ENCODE data around the gene ABCA8.

- TF ChIP-seq CTCF (IDR thresholded peaks at IDR 0.05) = no peak
- no peak for TF ChIP-seq POLR2A (IDR thresholded peaks at IDR 0.05)
These were observed 57.6 kb downstream of the ABCA8 start for GRCh38 chr17:68897557-68897956.

All from thyroid gland (tissue), 4 donors.